Muscle of leg (tissue), 11 donors: ENCODE measurements around the gene FKBP2. TPM values are rescaled to one million over a fixed set of nuclear protein-coding genes. Genes with fewer than 3 reads are reported as not detected.

Experiments used
- DNase-seq: peaks from one replicate; pipeline ENCODE4 v3.0.0; 2013
- H3K27ac ChIP-seq: one replicate; pipeline ENCODE4 v1.5.1; 2013; ENCODE audit warnings: mild to moderate bottlenecking, low read length, control low read depth
- H3K27me3 ChIP-seq: one replicate; pipeline ENCODE4 v1.6.1; 2013; ENCODE audit warnings: low read length; ENCODE audit not compliant: control insufficient read depth, insufficient read depth
- H3K36me3 ChIP-seq: one replicate; pipeline ENCODE4 v1.6.1; 2013; ENCODE audit warnings: low read length; ENCODE audit not compliant: control insufficient read depth, insufficient read depth
- H3K4me1 ChIP-seq: one replicate; pipeline ENCODE4 v1.6.1; 2013; ENCODE audit warnings: low read length; ENCODE audit not compliant: control insufficient read depth, insufficient read depth
- H3K4me3 ChIP-seq: one replicate; pipeline ENCODE4 v1.5.1; 2013; ENCODE audit warnings: low read length, control low read depth
- H3K9me3 ChIP-seq: replicated peaks from 2 replicates; pipeline ENCODE4 v1.6.1; 2013; ENCODE audit warnings: low read depth, low read length; ENCODE audit not compliant: control insufficient read depth
- WGBS: methylation state at CpG from one replicate; pipeline ENCODE4 v1.1.5; 2013; ENCODE audit warnings: missing lambda C conversion rate; ENCODE audit not compliant: insufficient coverage; 5-methylcytosine and 5-hydroxymethylcytosine counted together
- polyA plus RNA-seq, 8 donors: library from polyadenylated mRNA; unstranded; fragments of 120-200 nt; gene quantifications; one replicate each; pipeline versions ENCODE4 v1.2.1 to v1.2.3, GENCODE V29; 2013; ENCODE audit warnings: inconsistent platforms in 1 of 8, low replicate concordance in 1 of 8; ENCODE audit not compliant: insufficient read length in 8 of 8, insufficient read depth in 1 of 8
- total RNA-seq: library from RNA; stranded (reverse); fragments of 120-200 nt; gene quantifications from one replicate; pipeline ENCODE4 v1.2.4, GENCODE V29; 2013

FKBP2 gene
- total and polyA plus RNA-seq, 9 donors, result 40.4 to 60.6 (median 53.8) TPM

GRCh38 chr11:64284962-64285884 lies 44.3 kb downstream of the FKBP2 start, which contains the start of gene GPR137:
GPR137 (plus strand) TSS chr11:64285848; CDS start chr11:64286525, 677 bp downstream.
- Histone ChIP-seq H3K27me3 (peaks cover 9% of the 10 kb centered on the region), H3K27ac (peak within 1 kb of the TSS; percentile 96), H3K9me3 (no peaks in the 10 kb centered on the region), H3K4me1 (peaks cover 33% of the 10 kb centered on the region), H3K36me3 (peaks cover 29% of the 10 kb centered on the region), H3K4me3 (peak within 1 kb of the TSS; percentile 91)
- DNase-seq, result peak; percentile 95
- WGBS, result under 1% methylated on average over 74 of the region's 102 CpGs

DNA sequence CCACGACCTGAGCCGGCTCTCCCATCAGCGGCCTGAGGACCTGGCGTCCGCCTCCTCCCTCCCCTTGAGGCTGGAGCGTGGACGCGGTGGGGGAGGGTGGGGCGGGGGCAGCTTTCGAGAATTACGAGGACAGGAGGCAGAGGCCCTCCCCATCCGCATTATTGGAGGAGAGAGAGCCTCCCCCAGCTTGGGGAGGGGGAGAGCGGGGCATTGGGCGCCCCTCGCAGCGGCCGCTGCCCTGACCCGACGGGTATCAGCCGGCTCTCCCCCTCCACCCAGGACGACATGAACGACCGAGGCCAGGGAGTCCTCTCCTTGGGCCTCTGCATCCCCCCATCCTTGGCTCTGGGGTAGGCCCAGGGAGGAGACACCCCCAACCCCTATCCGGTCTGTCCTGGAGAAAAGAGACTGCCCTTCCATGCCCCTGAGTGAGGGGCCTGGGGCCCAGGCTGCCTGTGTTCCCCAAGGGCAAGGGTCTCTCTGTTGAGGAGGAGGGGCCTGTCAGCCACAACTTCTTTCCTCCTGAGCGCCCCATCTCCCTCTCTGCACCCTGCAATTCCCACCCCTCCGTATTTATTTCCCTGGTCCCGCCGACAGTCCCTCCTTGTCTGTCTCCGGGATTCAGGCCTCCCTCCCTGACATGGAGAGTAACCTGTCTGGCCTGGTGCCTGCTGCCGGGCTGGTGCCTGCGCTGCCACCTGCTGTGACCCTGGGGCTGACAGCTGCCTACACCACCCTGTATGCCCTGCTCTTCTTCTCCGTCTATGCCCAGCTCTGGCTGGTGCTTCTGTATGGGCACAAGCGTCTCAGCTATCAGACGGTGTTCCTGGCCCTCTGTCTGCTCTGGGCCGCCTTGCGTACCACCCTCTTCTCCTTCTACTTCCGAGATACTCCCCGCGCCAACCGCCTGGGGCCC lies 45.2 kb downstream of the FKBP2 start:
- DNase-seq, result peak; percentile 39
- no peaks in the 10 kb centered on the region for H3K9me3 ChIP-seq
- peaks cover 18% of the 10 kb centered on the region for H3K27me3 ChIP-seq
- peaks cover 28% of the 10 kb centered on the region for H3K36me3 ChIP-seq
- H3K4me3 ChIP-seq, result peak overlapping the region; percentile 58
- 55% methylated on average over 17 of the region's 40 CpGs for WGBS
- H3K27ac ChIP-seq, result peak overlapping the region; percentile 42
- H3K4me1 ChIP-seq, result peaks cover 34% of the 10 kb centered on the region

DNA sequence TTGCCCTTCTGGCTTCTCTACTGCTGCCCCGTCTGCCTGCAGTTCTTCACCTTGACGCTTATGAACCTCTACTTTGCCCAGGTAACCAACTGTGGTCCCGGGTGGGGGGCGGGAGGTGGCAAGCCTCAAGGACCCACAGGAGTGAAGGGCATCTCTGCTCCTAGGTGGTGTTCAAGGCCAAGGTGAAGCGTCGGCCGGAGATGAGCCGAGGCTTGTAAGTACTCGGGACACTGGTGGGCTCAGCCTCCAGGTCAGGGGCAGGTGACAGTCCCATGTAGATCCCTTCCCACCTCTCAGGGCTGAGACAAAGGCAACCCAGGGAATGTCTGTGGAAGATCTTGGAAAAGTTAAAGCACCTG lies 45.9 kb downstream of the FKBP2 start:
- DNase-seq, result no peak
- 86% methylated on average over 7 of the region's 9 CpGs for WGBS
- no peak overlapping the region for H3K27ac ChIP-seq
- H3K9me3 ChIP-seq, result no peaks in the 10 kb centered on the region
- H3K36me3 ChIP-seq, result peaks cover 24% of the 10 kb centered on the region
- no peak overlapping the region for H3K4me3 ChIP-seq
- peaks cover 36% of the 10 kb centered on the region for H3K4me1 ChIP-seq
- peaks cover 22% of the 10 kb centered on the region for H3K27me3 ChIP-seq

DNA sequence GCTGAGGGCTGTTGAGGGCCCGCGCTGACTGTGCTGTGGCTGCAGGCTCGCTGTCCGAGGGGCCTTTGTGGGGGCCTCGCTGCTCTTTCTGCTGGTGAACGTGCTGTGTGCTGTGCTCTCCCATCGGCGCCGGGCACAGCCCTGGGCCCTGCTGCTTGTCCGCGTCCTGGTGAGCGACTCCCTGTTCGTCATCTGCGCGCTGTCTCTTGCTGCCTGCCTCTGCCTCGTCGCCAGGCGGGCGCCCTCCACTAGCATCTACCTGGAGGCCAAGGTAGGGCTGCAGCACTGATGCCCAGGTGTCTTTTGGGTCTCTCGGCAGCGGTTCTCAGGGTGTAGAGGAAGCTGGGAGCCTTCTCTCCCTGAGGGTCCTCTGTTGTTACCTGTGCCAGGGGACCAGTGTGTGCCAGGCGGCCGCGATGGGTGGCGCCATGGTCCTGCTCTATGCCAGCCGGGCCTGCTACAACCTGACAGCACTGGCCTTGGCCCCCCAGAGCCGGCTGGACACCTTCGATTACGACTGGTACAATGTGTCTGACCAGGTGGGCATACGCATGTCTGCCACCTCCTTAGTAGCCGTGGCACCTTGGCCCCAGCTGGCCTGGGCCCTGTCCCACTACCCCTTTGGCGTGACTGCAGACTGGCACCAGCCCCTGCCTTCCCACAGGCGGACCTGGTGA lies 46.9 kb downstream of the FKBP2 start:
- peaks cover 42% of the 10 kb centered on the region for H3K4me1 ChIP-seq
- no peak overlapping the region for H3K4me3 ChIP-seq
- no peaks in the 10 kb centered on the region for H3K9me3 ChIP-seq
- peaks cover 32% of the 10 kb centered on the region for H3K27me3 ChIP-seq
- WGBS, result 92% methylated on average over 33 of the region's 33 CpGs
- no peak overlapping the region for H3K27ac ChIP-seq
- no peak for DNase-seq
- peaks cover 14% of the 10 kb centered on the region for H3K36me3 ChIP-seq

GRCh38 chr11:64288353-64288750 lies 47.5 kb downstream of the FKBP2 start:
- H3K27ac ChIP-seq, result no peak overlapping the region
- peaks cover 38% of the 10 kb centered on the region for H3K27me3 ChIP-seq
- DNase-seq, result no peak
- H3K4me3 ChIP-seq, result no peak overlapping the region
- WGBS, result 78% methylated on average over 3 of the region's 9 CpGs
- H3K4me1 ChIP-seq, result peaks cover 37% of the 10 kb centered on the region
- no peaks in the 10 kb centered on the region for H3K9me3 ChIP-seq
- peaks cover 9% of the 10 kb centered on the region for H3K36me3 ChIP-seq

DNA sequence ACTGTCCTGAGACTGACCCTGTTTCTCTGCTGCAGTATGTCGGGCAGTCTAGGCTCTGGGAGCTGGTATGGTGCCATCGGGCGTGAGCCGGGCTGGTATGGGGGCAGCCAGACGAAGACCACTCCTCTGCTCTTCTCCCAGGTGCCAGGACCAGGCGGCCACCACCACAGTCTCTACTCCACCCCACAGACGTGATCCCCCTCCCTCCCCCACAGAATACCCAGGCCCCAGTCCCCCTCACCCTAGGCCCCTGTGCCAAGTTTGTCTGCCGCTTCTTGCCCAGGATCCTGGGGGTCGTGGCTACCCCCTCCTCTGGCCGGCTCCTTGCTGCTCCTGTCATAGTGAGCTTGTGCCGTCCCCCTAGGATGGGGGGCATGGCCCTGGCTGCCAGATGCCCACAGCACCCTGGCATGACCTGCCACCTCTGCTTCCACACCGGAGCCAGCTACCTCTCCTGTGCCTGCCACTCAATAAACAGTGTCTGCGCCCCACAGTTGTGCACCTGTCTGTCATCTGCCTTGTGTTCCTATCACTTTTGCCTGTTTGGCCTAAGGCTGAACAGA lies 48.2 kb downstream of the FKBP2 start:
- Histone ChIP-seq H3K4me1 (peaks cover 30% of the 10 kb centered on the region), H3K36me3 (peaks cover 7% of the 10 kb centered on the region), H3K27me3 (peaks cover 45% of the 10 kb centered on the region), H3K27ac (no peak overlapping the region), H3K4me3 (no peak overlapping the region), H3K9me3 (no peaks in the 10 kb centered on the region)
- DNase-seq, result no peak
- WGBS, result 69% methylated on average over 6 of the region's 13 CpGs

GRCh38 chr11:64290352-64291261 lies 49.7 kb downstream of the FKBP2 start:
- WGBS, result 34% methylated on average over 9 of the region's 10 CpGs
- Histone ChIP-seq H3K4me3 (no peak overlapping the region), H3K36me3 (peaks cover 7% of the 10 kb centered on the region), H3K27ac (no peak overlapping the region), H3K4me1 (peaks cover 24% of the 10 kb centered on the region), H3K9me3 (no peaks in the 10 kb centered on the region), H3K27me3 (peaks cover 60% of the 10 kb centered on the region)
- DNase-seq, result no peak

DNA sequence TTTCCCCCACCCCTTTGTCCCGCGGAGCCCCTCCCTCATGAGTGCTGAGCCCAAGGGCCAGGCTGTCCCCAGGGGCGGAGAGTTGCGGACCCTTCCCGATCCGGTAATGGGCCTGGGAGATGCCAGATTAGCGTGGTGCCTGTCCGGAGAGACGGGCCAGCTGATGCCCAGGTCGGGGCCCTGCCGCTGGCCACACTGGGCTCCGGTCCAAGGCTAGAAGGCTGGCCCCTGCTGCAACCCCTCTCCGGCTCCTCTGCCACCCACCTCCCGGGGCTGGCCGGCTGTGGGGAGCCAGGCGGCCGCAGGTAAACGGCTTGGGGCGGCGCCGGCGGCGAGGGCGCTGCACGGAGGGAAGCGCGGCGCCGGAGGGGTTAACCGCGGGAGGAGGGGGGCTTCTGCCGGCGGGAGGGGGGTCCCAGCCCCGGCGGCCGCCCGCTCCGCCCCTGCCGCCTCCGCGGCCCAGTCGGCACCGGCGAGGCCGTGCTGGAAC lies 50.4 kb downstream of the FKBP2 start, which contains the start of gene KCNK4:
Gene KCNK4, plus strand, starts transcription at position 41 of the 490 bp plus-strand sequence. CDS start 1,717 bp downstream, outside the sequence.
- Histone ChIP-seq H3K27me3 (peaks cover 67% of the 10 kb centered on the region), H3K9me3 (no peaks in the 10 kb centered on the region), H3K4me3 (no peak within 1 kb of the TSS), H3K4me1 (peaks cover 18% of the 10 kb centered on the region), H3K27ac (no peak within 1 kb of the TSS), H3K36me3 (peaks cover 7% of the 10 kb centered on the region)
- no peak for DNase-seq
- WGBS, result 1% methylated on average over 44 of the region's 45 CpGs
